ENCODE measurements around the gene SFXN2. TPM values are rescaled to one million over a fixed set of nuclear protein-coding genes. Genes with fewer than 3 reads are reported as not detected.
"Not testable (repeated sequence)": the region's sequence is repeated elsewhere in the genome, so short reads cannot be mapped to it uniquely, and the experiment has no call there.

Gene SFXN2
- total and polyA plus RNA-seq, 7 donors: 0.45 to 3.2 (median 1.7) TPM

- H3K27me3 ChIP-seq (ENCODE audit: insufficient read depth in 3 of 3, low read length in 2 of 3): no peaks in the 10 kb centered on the region
- DNase-seq (no peak), ATAC-seq (no peak)
- H3K36me3 ChIP-seq (ENCODE audit: insufficient read depth in 1 of 2, low read depth in 1 of 2): peaks cover 0 to 26% of the 10 kb centered on the region in 2 donors
- no peaks in the 10 kb centered on the region for H3K9me3 ChIP-seq
- no peak overlapping the region for H3K4me3 ChIP-seq
- 84 to 85% (median 85%) methylated on average over 8 of the region's 8 CpGs for WGBS, 3 donors
- TF ChIP-seq CTCF (IDR thresholded peaks at IDR 0.05): no peak
- H3K4me1 ChIP-seq: no peaks in the 10 kb centered on the region
- no peak overlapping the region for H3K27ac ChIP-seq
- intact Hi-C loops (cut with DNase I): no loop called here
These were observed 23.0 kb upstream of the SFXN2 start for GRCh38 chr10:102691285-102692066.

GRCh38 chr10:102695401-102695800 lies 19.0 kb upstream of the SFXN2 start:
- DNase-seq; ATAC-seq; H3K27ac ChIP-seq; H3K27me3 ChIP-seq (ENCODE audit: insufficient read depth in 3 of 3, low read length in 2 of 3); H3K4me1 ChIP-seq; H3K4me3 ChIP-seq; H3K9me3 ChIP-seq; intact Hi-C loops (cut with DNase I): not testable (repeated sequence)
- 96 to 98% (median 98%) methylated on average over 10 of the region's 10 CpGs for WGBS, 3 donors
- peaks cover 7 to 35% of the 10 kb centered on the region in 2 donors for H3K36me3 ChIP-seq (ENCODE audit: insufficient read depth in 1 of 2, low read depth in 1 of 2)

DNA sequence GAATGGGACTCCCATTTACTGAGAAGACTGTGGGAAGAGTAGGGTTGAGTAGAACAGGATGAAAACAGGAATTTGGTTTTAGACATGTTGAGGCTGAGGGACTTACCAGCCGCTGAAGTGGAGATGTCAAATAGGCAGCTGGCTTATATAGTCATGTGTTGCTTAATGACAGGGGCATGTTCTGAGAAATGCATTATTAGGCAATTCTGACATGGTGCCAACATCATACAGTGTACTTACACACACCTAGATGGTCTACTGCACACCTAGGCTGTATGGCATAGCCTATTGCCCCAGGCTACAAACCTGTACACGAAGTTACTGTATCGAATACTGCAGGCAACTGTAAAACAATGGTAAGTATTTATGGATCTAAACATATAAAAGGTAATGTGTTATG lies 17.7 kb upstream of the SFXN2 start:
- H3K9me3 ChIP-seq: no peaks in the 10 kb centered on the region
- H3K36me3 ChIP-seq (ENCODE audit: insufficient read depth in 1 of 2, low read depth in 1 of 2): peaks cover 7 to 35% of the 10 kb centered on the region in 2 donors
- H3K27ac ChIP-seq: no peak overlapping the region
- ATAC-seq: no peak
- no peak for TF ChIP-seq CTCF (IDR thresholded peaks at IDR 0.05)
- DNase-seq: no peak
- H3K4me3 ChIP-seq: no peak overlapping the region
- intact Hi-C loops (cut with DNase I): no loop called here
- no peaks in the 10 kb centered on the region for H3K27me3 ChIP-seq (ENCODE audit: insufficient read depth in 3 of 3, low read length in 2 of 3)
- 97 to 100% (median 100%) methylated on average over 3 of the region's 3 CpGs for WGBS, 3 donors
- no peaks in the 10 kb centered on the region for H3K4me1 ChIP-seq

DNA sequence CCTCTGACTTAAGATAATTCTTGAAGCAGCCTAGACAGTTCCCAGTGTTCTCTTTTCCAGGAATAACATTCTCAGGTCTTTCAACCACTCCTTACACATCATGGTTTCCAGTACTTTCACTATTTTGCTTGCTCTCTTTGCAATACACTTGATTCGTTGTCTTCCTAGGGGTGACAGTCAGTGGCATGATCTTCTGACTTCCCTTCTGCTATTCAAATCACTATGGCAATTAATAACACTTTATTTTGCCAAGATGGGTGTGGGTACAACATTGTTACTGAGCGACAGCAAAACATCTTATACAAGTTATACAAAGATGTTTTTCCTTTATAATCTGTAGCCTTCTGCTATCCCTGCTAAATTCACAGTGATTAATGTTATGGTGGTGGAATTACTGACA lies 15.5 kb upstream of the SFXN2 start:
- TF ChIP-seq CTCF (IDR thresholded peaks at IDR 0.05): no peak
- WGBS, 3 donors: 81 to 88% (median 86%) methylated on average over 2 of the region's 2 CpGs
- H3K27ac ChIP-seq: no peak overlapping the region
- DNase-seq: no peak
- H3K4me1 ChIP-seq: no peaks in the 10 kb centered on the region
- no peak overlapping the region for H3K4me3 ChIP-seq
- H3K9me3 ChIP-seq: no peaks in the 10 kb centered on the region
- ATAC-seq: no peak
- intact Hi-C loops (cut with DNase I): no loop called here
- H3K36me3 ChIP-seq (ENCODE audit: insufficient read depth in 1 of 2, low read depth in 1 of 2): peaks cover 7 to 34% of the 10 kb centered on the region in 2 donors
- no peaks in the 10 kb centered on the region for H3K27me3 ChIP-seq (ENCODE audit: insufficient read depth in 3 of 3, low read length in 2 of 3)

DNA sequence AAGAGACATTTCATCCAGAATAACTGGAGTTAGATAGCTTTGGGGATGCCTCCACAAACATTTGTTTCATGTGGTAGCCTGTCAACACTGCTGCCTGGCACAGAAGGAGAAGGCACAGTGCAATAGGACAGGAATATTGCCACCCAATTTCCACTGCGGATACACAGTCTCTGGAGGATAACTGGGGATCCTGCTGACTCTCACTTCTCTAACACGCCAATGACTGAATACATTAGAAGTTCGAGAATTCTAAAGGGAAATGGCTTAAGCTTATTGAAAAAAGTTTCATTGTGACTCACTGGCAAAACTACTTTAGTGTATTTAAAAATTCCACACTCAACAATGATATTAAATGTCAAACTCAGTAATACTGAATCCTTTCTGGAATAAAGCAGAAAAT lies 13.2 kb upstream of the SFXN2 start:
- intact Hi-C loops (cut with DNase I): no loop called here
- H3K27ac ChIP-seq: no peak overlapping the region
- peaks cover 7 to 30% of the 10 kb centered on the region in 2 donors for H3K36me3 ChIP-seq (ENCODE audit: insufficient read depth in 1 of 2, low read depth in 1 of 2)
- no peaks in the 10 kb centered on the region for H3K27me3 ChIP-seq (ENCODE audit: insufficient read depth in 3 of 3, low read length in 2 of 3)
- H3K9me3 ChIP-seq: no peaks in the 10 kb centered on the region
- no peaks in the 10 kb centered on the region for H3K4me1 ChIP-seq
- ATAC-seq (no peak), DNase-seq (no peak)
- no peak for TF ChIP-seq CTCF (IDR thresholded peaks at IDR 0.05)
- WGBS, 3 donors: 81 to 88% (median 85%) methylated on average over 3 of the region's 3 CpGs
- no peak overlapping the region for H3K4me3 ChIP-seq

All from psoas muscle (tissue), 8 donors.